Ascending aorta (tissue), 2 donors: ENCODE results near the gene PSORS1C2. TPM values are rescaled to one million over a fixed set of nuclear protein-coding genes. Genes with fewer than 3 reads are reported as not detected.

Experiments
- DNase-seq, 2 donors: peaks; one replicate each; pipeline ENCODE4 v3.0.0-alpha.2; 2019; ENCODE audit warnings: low spot score in 2 of 2
- H3K27ac ChIP-seq, 2 donors: fragments of 200-600 bp; sonication (generic); one replicate each; pipeline ENCODE4 v1.5.1; 2016 to 2017; ENCODE audit warnings: mild to moderate bottlenecking in 1 of 2
- H3K27me3 ChIP-seq: fragments of 200-600 bp; sonication (generic); one replicate; pipeline ENCODE4 v1.5.1; 2017
- H3K36me3 ChIP-seq, 2 donors: fragments of 200-600 bp; sonication (generic); one replicate each; pipeline ENCODE4 v1.5.1; 2016
- H3K4me1 ChIP-seq, 2 donors: fragments of 200-600 bp; sonication (generic); one replicate each; pipeline ENCODE4 v1.5.1; 2016 to 2017; ENCODE audit warnings: mild to moderate bottlenecking in 1 of 2
- H3K4me3 ChIP-seq, 2 donors: fragments of 200-600 bp; sonication (generic); one replicate each; pipeline ENCODE4 v1.5.1; 2016 to 2017; ENCODE audit warnings: mild to moderate bottlenecking in 1 of 2
- H3K9me3 ChIP-seq, 2 donors: fragments of 200-600 bp; sonication (generic); one replicate each; pipeline ENCODE4 v1.5.1; 2016
- intact Hi-C: fragments of 100-400 bp; cut with DNase I; formaldehyde crosslinking; loops from one replicate; pipeline ENCODE4 v1.15.1; 2023
- total RNA-seq: library from RNA; depleted of rRNA; stranded (reverse); fragments of >200 nt; gene quantifications from one replicate; pipeline ENCODE4 v1.1.0, GENCODE V29; 2016
- TF ChIP-seq, protein P1 (sequence below), 3 experiments: fragments of 200-600 bp in 2 of 3; fragments of 450-650 bp in 1 of 3; sonication (generic) in 2 of 3; IDR thresholded peaks; one replicate each; pipeline ENCODE4 v1.5.1; 2016 to 2019; ENCODE audit warnings: antibody characterized with exemption in 3 of 3, mild to moderate bottlenecking in 1 of 3, moderate library complexity in 1 of 3

The PSORS1C2 gene
- total RNA-seq, 1 donor from 2014 or later = 5.2 TPM

- H3K27me3 ChIP-seq = no peaks in the 10 kb centered on the region
- H3K9me3 ChIP-seq = no peaks in the 10 kb centered on the region
- no peak overlapping the region for H3K4me3 ChIP-seq
- no peak overlapping the region for H3K27ac ChIP-seq
- H3K36me3 ChIP-seq = no peaks in the 10 kb centered on the region
- H3K4me1 ChIP-seq = peaks cover 0 to 5% of the 10 kb centered on the region in 2 donors
- TF ChIP-seq, protein P1, sequence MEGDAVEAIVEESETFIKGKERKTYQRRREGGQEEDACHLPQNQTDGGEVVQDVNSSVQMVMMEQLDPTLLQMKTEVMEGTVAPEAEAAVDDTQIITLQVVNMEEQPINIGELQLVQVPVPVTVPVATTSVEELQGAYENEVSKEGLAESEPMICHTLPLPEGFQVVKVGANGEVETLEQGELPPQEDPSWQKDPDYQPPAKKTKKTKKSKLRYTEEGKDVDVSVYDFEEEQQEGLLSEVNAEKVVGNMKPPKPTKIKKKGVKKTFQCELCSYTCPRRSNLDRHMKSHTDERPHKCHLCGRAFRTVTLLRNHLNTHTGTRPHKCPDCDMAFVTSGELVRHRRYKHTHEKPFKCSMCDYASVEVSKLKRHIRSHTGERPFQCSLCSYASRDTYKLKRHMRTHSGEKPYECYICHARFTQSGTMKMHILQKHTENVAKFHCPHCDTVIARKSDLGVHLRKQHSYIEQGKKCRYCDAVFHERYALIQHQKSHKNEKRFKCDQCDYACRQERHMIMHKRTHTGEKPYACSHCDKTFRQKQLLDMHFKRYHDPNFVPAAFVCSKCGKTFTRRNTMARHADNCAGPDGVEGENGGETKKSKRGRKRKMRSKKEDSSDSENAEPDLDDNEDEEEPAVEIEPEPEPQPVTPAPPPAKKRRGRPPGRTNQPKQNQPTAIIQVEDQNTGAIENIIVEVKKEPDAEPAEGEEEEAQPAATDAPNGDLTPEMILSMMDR (IDR thresholded peaks at IDR 0.05) = no peak
- intact Hi-C loops = no loop called here
- DNase-seq = no peak
These were observed 47.2 kb downstream of the PSORS1C2 start for GRCh38 chr6:31091680-31092079.

DNA sequence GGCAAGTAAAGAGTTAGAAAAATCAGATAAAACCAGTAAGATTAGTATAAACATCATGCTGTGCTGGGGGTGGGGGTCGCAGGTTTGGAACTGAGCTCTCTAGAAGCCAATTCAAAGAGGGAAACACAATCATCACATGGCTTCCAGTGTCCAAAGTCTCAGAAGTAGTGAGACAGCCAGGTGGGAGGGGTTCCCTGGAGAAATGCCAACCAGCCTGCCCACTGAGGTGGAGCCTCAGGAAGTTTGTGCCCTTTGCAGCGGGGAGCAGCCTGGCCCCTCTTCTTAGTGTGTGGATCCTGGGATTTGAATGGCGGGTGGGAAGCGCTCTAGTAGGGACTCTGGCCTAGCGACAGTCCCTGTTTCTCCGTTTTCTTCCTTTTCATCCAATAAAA lies 47.9 kb downstream of the PSORS1C2 start:
- Histone ChIP-seq H3K27ac (no peak overlapping the region), H3K36me3 (no peaks in the 10 kb centered on the region), H3K9me3 (no peaks in the 10 kb centered on the region), H3K4me1 (peaks cover 0 to 5% of the 10 kb centered on the region in 2 donors), H3K27me3 (no peaks in the 10 kb centered on the region), H3K4me3 (no peak overlapping the region)
- no peak for DNase-seq
- TF ChIP-seq, protein P1 (IDR thresholded peaks at IDR 0.05) = no peak
- intact Hi-C loops = no loop called here

DNA sequence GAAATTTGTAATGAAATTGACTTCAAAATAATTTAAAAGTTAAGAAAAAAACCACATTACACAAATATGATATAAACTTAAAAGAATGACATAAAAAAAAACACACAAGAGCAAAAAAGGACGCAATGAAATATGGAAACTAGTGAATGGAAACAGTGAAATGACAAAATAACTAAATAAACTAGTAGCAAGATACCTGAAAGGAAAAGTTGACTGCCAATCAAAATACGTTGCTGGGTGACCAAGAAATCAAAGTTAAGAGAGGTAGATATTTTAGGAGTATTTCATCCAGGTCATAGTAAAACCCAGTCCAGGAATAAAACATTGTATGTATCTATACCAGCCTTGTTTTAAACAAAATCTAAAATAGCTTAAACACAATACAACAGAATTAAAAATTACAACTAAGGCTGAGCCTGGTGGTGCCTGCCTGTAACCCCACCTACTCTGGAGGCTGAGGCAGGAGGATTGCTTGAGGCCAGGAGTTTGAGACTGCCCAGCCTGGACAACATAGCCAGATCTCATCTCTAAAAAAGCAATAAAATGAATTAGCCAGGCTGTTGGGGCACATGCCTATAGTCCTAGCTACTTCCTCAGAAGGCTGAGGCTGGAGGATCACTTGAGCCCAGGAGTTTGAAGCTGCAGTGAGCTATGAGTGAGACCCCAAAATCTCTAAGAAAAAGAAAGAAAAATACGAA lies 48.4 kb downstream of the PSORS1C2 start:
- Histone ChIP-seq H3K27ac (no peak overlapping the region), H3K4me1 (peaks cover 0 to 5% of the 10 kb centered on the region in 2 donors), H3K9me3 (no peaks in the 10 kb centered on the region), H3K36me3 (no peaks in the 10 kb centered on the region), H3K4me3 (no peak overlapping the region), H3K27me3 (no peaks in the 10 kb centered on the region)
- DNase-seq = no peak
- TF ChIP-seq, protein P1 (IDR thresholded peaks at IDR 0.05) = no peak
- intact Hi-C loops = no loop called here

Other genes with a start within 250 kb of the PSORS1C2 start
- 81.0 TPM for gene GTF2H4, start 230.9 kb downstream of the PSORS1C2 start, total RNA-seq
- 5.7 TPM for gene VARS2, start 224.8 kb downstream of the PSORS1C2 start, total RNA-seq
- not detected for gene SFTA2, start 206.9 kb downstream of the PSORS1C2 start, total RNA-seq
- not detected for gene MUCL3, start 198.1 kb downstream of the PSORS1C2 start, total RNA-seq
- gene MUC21, start 155.3 kb downstream of the PSORS1C2 start, total RNA-seq = not detected
- gene MUC22, start 128.6 kb downstream of the PSORS1C2 start, total RNA-seq = not detected
- gene C6orf15, start 26.5 kb downstream of the PSORS1C2 start, total RNA-seq = not detected
- not detected for gene PSORS1C1, start 24.3 kb downstream of the PSORS1C2 start, total RNA-seq
- not detected for gene CDSN, start 18.6 kb downstream of the PSORS1C2 start, total RNA-seq
- gene CCHCR1, start 18.7 kb upstream of the PSORS1C2 start, total RNA-seq = 14.7 TPM
- gene TCF19, start 19.5 kb upstream of the PSORS1C2 start, total RNA-seq = 10.3 TPM
- not detected for gene POU5F1, start 31.6 kb upstream of the PSORS1C2 start, total RNA-seq
- 921 TPM for gene HLA-C, start 133.0 kb upstream of the PSORS1C2 start, total RNA-seq
- gene HLA-B, start 218.1 kb upstream of the PSORS1C2 start, total RNA-seq = 1,833 TPM